Measurements from ENCODE around the gene NME1.
A peak's percentile ranks its signal among the peaks of the same experiment; 100 is the strongest.
"Not testable (repeated sequence)": the region's sequence is repeated elsewhere in the genome, so short reads cannot be mapped to it uniquely, and the experiment has no call there.

The NME1 gene

DNA sequence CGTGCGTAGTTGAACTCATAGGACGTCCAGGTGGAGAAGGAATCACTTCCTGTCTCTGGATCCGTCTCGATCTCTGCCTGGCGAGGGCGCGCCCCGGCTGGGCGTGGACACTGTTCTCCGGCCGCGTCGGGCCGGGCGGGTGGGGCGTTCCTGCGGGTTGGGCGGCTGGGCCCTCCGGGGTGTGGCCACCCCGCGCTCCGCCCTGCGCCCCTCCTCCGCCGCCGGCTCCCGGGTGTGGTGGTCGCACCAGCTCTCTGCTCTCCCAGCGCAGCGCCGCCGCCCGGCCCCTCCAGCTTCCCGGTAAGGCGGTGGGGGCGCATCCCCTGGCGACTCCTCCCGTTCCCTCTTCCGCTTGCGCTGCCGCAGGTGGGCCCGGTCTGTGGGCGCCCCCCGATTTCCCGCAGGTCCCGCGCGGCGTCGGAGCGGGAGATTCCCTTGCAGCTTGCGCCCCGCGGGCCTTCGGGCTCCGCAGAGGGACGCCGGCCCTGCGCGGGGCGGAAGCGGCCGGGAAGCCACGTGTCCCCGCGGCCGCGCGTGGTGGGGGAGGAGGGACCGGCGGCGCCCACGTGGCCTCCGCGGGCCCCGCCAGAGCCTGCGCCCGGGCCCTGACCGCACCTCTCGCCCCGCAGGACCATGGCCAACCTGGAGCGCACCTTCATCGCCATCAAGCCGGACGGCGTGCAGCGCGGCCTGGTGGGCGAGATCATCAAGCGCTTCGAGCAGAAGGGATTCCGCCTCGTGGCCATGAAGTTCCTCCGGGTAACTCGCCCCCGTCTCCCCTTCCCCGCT lies 13.0 kb downstream of the NME1 start, which contains the start of gene NME2:
TSS of gene NME2 (plus strand) at position 214 of the 789 bp plus-strand sequence. CDS start at position 634, 420 bp downstream.
- Mint-ChIP-seq H3K4me1 (peaks cover 30% of the 10 kb centered on the region), H3K9me3 (no peaks in the 10 kb centered on the region), H3K27me3 (no peaks in the 10 kb centered on the region), H3K36me3 (peaks cover 54% of the 10 kb centered on the region), H3K27ac (peak within 1 kb of the TSS; percentile 90), H3K4me3 (peak within 1 kb of the TSS; percentile 85)
- peak; percentile 96 for ATAC-seq

DNA sequence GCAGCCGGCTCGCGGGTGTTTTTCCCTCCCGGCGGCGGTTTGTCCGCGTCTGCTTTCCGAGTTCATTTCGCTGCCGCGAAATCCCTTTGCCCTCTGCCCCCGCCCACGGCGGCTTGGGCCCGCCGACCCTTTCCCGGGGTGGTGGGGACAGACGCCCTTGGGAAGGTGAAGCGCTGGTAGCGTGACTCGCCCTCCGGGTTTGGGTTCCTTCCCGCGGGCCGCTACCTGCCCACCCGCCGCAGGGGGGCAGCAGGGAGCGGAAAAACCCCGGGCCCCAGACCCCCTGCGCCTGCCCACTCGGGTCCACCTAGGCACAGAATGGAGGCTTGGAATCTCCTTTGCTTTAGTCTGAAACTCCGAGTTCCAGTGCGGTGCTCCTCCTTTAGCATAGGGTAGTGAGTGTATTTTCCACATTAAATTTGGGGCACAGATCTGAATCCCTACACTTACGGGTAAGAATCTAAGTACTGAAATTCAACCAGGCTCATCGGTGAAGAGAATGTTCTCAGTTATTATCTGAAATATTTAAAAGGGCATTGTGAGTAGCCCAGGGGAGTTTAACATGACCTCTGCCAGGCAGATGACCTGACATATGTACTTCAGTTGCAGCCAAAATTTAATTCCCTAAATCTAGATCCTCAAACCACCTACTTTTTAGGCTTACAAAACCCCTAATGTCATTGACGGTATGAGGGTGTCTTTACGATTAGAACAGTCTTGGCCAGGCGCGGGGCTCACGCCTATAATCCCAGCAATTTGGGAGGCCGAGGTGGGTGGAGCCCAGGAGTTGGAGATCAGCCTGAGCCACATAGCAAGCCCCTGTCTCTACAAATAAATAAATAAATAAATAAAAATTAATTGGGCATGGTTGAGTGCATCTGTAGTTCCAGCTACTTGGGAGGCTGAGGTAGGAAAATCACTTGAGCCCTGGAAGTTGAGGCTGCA lies 13.9 kb downstream of the NME1 start:
- no peaks in the 10 kb centered on the region for H3K27me3 Mint-ChIP-seq
- ATAC-seq, result peak; percentile 72
- peaks cover 45% of the 10 kb centered on the region for H3K36me3 Mint-ChIP-seq
- peak overlapping the region; percentile 85 for H3K4me3 Mint-ChIP-seq
- H3K4me1 Mint-ChIP-seq, result peaks cover 30% of the 10 kb centered on the region
- H3K9me3 Mint-ChIP-seq, result no peaks in the 10 kb centered on the region
- H3K27ac Mint-ChIP-seq, result peak overlapping the region; percentile 90

DNA sequence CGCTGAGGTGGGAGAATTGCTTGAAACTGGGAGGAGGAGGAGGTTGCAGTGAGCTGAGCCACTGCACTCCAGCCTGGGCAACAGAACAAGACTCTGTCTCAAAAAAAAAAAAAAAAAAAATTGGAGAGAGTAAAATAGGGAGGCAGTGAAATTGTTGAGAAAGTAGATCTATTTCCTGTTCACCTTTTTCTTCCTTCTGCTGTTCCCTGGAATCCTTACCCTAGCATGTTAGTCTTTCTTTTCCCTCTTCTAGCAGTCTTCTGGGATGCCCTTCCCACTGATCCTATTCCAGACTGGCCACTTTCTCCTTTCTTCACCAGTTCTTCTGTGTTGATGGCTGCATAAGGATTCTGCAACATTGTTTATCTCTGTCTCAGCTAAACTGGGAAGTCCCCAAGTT lies 16.0 kb downstream of the NME1 start:
- no peak for ATAC-seq
- peaks cover 30% of the 10 kb centered on the region for H3K4me1 Mint-ChIP-seq
- no peaks in the 10 kb centered on the region for H3K27me3 Mint-ChIP-seq
- no peaks in the 10 kb centered on the region for H3K9me3 Mint-ChIP-seq
- peak overlapping the region; percentile 57 for H3K27ac Mint-ChIP-seq
- H3K4me3 Mint-ChIP-seq, result no peak overlapping the region
- H3K36me3 Mint-ChIP-seq, result peaks cover 31% of the 10 kb centered on the region

DNA sequence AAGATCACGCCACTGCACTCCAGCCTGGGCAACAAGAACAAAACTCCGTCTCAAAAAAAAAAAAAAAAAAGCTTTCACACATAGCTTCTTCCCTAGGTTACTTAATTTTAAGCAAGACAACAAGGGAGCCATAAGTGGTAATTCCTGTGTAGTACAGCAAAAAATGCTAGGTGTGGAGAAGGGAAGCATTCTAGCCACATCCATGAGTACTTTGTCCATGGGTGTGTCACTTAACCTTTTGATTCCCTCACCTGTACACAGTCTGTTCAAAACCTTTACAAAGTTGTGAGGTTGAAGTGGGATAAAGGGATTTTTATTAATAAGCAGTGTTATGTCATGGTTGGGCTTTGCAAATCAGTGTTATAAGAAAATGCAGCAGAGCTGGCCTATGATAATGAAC lies 17.4 kb downstream of the NME1 start:
- H3K36me3 Mint-ChIP-seq, result peaks cover 31% of the 10 kb centered on the region
- no peak overlapping the region for H3K4me3 Mint-ChIP-seq
- ATAC-seq, result no peak
- no peaks in the 10 kb centered on the region for H3K27me3 Mint-ChIP-seq
- H3K9me3 Mint-ChIP-seq, result no peaks in the 10 kb centered on the region
- peaks cover 20% of the 10 kb centered on the region for H3K4me1 Mint-ChIP-seq
- H3K27ac Mint-ChIP-seq, result no peak overlapping the region

DNA sequence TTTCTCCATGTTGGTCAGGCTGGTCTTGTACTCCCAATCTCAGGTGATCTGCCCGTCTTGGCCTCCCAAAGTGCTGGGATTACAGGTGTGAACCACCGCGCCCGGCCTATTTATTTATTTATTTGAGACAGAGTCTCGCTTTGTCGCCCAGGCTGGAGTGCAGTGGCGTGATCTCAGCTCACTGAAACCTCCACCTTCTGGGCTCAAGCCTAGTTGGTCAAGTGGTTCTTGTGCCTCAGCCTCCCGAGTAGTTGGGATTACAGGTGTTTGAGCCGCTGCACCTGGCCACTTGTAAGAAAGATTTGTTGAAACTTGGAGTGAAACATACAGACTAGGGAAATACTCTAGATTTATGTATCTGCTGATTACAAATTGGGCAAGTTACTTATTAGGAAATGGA lies 18.7 kb downstream of the NME1 start:
- Mint-ChIP-seq H3K4me1 (peaks cover 17% of the 10 kb centered on the region), H3K36me3 (peaks cover 31% of the 10 kb centered on the region)
- not testable (repeated sequence) for H3K4me3 Mint-ChIP-seq, H3K27ac Mint-ChIP-seq, H3K27me3 Mint-ChIP-seq, ATAC-seq, H3K9me3 Mint-ChIP-seq

DNA sequence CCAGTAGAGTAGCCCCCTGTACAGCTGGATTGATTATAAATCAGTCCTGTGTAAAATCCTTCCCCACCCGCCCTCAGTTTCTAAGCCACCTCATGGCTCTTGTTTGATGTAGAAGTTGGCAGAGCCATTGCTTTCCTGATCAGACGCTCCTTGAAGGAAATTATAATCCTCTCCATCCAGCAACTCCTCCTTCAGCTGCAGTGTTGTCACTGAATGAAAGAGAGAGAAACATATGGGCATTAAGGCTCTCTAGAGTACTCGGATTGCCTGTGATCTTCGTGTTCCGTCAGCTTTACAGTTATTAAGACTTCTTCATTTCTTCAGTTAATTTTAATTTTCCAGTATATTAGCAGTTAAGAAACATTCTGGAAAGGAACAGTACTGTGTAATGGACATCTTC lies 27.1 kb downstream of the NME1 start:
- no peaks in the 10 kb centered on the region for H3K9me3 Mint-ChIP-seq
- no peak for ATAC-seq
- H3K4me1 Mint-ChIP-seq, result no peaks in the 10 kb centered on the region
- H3K27me3 Mint-ChIP-seq, result no peaks in the 10 kb centered on the region
- H3K36me3 Mint-ChIP-seq, result peaks cover 30% of the 10 kb centered on the region
- H3K27ac Mint-ChIP-seq, result peak overlapping the region; percentile 39
- H3K4me3 Mint-ChIP-seq, result no peak overlapping the region

DNA sequence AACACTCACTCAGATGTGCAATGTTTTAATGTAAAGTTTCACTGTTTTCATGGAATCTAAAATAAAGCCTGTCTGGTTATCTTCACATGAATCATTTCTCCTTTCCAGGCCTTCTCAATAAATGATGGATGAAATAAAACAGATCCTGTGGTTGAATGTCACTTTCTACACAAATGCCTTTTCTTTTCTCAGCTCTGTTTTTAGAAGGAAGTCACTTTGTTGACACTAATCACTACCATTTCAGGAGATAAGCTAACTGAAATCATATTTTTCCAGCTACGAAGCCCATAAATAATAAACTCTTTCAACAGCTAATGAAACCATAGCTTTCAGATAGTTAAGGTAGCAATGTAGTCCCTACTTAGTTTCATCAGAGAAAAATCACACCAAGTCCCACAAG lies 30.8 kb downstream of the NME1 start:
- no peak overlapping the region for H3K4me3 Mint-ChIP-seq
- no peak for ATAC-seq
- no peak overlapping the region for H3K27ac Mint-ChIP-seq
- no peaks in the 10 kb centered on the region for H3K4me1 Mint-ChIP-seq
- H3K36me3 Mint-ChIP-seq, result peaks cover 50% of the 10 kb centered on the region
- no peaks in the 10 kb centered on the region for H3K9me3 Mint-ChIP-seq
- H3K27me3 Mint-ChIP-seq, result no peaks in the 10 kb centered on the region

DNA sequence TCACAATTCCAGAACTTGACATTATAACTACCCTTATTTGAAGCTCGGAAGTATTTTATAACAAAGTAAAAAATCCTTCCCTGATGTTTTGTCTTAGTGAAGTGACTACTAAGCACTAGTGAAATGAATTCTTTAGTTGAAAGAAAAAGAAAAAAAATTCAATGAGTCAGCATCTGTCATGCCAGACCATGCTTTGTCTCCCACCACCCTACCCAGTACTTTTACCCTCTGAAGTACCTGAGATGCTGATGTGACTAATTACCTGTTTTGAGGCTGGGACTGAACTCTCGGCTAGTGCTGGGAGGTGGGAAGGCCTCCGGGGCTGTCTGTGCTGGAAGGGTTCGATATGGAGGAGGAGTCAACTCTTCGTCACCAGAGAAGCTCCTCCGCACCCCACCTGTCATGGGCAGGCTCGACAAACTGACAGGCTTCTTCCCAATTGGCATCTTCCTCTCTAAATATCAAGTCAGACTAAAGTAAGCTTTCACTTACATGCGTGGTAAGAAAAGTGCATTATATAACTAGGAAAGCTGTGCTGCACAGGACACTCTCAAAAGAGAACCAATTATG lies 32.5 kb downstream of the NME1 start:
- no peak overlapping the region for H3K4me3 Mint-ChIP-seq
- no peaks in the 10 kb centered on the region for H3K4me1 Mint-ChIP-seq
- H3K36me3 Mint-ChIP-seq, result peaks cover 44% of the 10 kb centered on the region
- H3K27ac Mint-ChIP-seq, result no peak overlapping the region
- H3K9me3 Mint-ChIP-seq, result no peaks in the 10 kb centered on the region
- H3K27me3 Mint-ChIP-seq, result no peaks in the 10 kb centered on the region
- ATAC-seq, result no peak

DNA sequence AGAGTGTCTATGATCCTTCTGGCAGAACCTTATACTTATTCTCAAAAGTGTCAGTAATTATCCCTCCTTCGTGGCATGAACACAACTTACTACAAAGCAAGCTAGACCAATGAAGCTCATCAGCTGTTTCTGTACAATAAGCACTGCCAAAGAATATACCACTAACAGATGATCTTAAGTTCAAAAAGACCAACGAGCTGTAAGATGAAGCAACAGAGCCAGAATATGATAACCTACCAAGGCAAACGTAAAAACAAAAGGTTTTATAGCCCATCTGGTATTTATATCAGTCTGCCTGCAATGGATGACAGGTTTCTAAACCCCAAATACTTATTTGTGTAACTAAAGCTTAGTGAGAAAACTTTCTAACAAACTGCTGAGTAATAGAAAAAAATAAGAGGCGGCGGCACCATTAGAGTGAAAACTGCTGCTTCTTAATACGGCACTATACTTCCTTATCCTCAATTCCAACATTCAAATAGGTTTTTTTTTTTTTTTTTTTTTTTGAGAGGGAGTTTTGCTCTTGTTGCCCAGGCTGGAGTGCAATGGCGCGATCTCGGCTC lies 35.0 kb downstream of the NME1 start:
- Mint-ChIP-seq H3K36me3 (peaks cover 52% of the 10 kb centered on the region), H3K27ac (no peak overlapping the region), H3K4me1 (no peaks in the 10 kb centered on the region), H3K27me3 (no peaks in the 10 kb centered on the region), H3K4me3 (no peak overlapping the region), H3K9me3 (no peaks in the 10 kb centered on the region)
- no peak for ATAC-seq

DNA sequence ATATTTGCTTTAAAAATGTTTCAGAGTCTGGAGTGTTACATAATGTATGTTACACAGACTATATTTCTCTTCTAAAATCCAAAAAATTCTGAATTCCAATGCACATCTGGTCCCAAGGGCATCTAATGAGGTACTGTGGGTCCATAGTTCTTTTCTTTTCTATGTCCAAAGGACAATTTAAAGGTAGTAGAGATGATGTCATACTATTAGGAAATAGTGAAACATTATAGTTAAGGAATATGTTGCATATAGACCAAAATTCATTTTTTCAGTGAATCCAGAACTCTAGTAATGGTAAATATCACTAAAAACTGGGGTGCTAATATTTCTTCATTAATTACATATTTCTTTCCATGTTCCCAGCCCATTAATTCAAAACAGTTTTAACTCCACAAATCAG lies 35.8 kb downstream of the NME1 start:
- peaks cover 53% of the 10 kb centered on the region for H3K36me3 Mint-ChIP-seq
- H3K4me1 Mint-ChIP-seq, result no peaks in the 10 kb centered on the region
- no peak overlapping the region for H3K27ac Mint-ChIP-seq
- no peaks in the 10 kb centered on the region for H3K9me3 Mint-ChIP-seq
- no peak overlapping the region for H3K4me3 Mint-ChIP-seq
- no peaks in the 10 kb centered on the region for H3K27me3 Mint-ChIP-seq
- ATAC-seq, result no peak

DNA sequence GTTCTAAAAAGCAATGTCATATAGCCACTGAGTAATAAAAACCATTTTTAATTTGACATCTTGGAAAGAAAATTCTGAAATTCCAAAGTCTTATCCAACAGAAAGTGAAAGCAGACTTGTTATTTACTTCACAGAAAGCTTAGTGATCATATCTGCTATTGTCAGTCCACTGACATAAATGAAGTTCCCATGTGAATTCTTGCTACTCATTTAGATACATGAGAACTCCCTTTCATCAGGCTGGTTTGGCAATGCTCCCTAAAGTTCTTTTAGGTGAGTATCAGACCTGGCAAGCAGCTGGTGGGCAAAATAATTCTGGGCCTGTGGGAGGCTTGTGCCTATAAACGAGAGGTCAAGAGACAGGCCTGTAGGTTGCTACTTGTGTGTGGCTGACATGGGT lies 36.3 kb downstream of the NME1 start:
- H3K27me3 Mint-ChIP-seq, result no peaks in the 10 kb centered on the region
- H3K36me3 Mint-ChIP-seq, result peaks cover 51% of the 10 kb centered on the region
- ATAC-seq, result no peak
- H3K27ac Mint-ChIP-seq, result peak overlapping the region; percentile 37
- no peaks in the 10 kb centered on the region for H3K9me3 Mint-ChIP-seq
- no peak overlapping the region for H3K4me3 Mint-ChIP-seq
- no peaks in the 10 kb centered on the region for H3K4me1 Mint-ChIP-seq

DNA sequence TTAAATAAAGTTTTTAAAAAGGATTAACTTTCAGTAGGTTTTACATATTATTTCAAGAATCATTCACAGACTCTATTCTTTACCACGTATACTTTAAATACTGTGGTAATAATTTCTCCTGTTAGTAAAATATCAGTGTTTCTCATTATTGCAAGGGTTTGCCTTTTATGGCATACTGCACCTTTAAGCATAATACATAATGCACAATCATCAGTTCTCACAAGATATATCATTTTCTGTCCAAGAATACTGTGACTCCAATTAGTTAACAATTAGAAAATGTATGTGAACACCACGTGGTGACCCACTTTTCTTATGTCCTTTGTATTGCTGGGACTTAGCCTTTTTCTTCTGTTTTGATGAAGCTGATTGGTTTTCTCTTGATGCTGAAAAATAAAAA lies 38.5 kb downstream of the NME1 start:
- no peak overlapping the region for H3K27ac Mint-ChIP-seq
- H3K4me3 Mint-ChIP-seq, result no peak overlapping the region
- no peak for ATAC-seq
- H3K27me3 Mint-ChIP-seq, result no peaks in the 10 kb centered on the region
- H3K4me1 Mint-ChIP-seq, result no peaks in the 10 kb centered on the region
- no peaks in the 10 kb centered on the region for H3K9me3 Mint-ChIP-seq
- H3K36me3 Mint-ChIP-seq, result peaks cover 31% of the 10 kb centered on the region

DNA sequence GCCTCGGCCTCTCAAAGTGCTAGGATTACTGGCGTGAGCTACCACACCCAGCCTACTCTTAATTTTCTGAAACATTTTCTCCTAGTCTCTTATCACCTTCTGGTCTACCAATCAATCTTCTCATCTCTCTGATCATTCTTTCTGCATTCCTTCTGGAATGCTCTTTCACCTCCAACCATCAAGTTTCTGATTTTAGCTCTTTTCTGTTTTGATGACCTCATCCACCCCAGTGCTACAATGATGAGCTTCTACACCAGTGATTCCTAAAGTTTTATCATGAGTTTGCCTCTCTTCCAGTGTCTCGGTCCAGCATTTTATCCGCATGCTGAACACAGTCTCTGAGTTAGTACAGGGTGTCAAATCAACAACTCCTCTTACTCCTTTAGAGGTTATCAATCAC lies 44.4 kb downstream of the NME1 start:
- Mint-ChIP-seq H3K9me3 (no peaks in the 10 kb centered on the region), H3K36me3 (peaks cover 33% of the 10 kb centered on the region), H3K4me3 (no peak overlapping the region), H3K4me1 (no peaks in the 10 kb centered on the region), H3K27ac (peak overlapping the region; percentile 15), H3K27me3 (no peaks in the 10 kb centered on the region)
- no peak for ATAC-seq

DNA sequence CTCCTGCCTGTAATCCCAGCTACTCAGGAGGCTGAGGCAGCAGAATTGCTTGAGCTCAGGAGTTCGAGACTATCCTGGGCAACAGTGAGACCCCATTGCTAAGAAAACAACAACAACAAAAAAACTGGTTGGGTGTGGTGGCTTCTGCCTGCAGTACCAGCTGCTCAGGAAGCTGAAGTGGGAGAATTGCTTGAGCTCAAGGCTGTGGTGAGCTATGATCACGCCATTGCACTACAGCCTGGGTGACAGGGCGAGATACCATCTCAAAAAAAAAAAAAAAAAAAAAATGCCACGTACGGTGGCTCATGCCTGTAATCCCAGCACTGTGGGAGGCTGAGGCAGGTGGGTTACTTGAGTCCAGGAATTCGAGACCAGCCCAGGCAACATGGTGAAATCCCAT lies 46.9 kb downstream of the NME1 start:
- ATAC-seq, result no peak
- Mint-ChIP-seq H3K4me3 (no peak overlapping the region), H3K4me1 (no peaks in the 10 kb centered on the region), H3K9me3 (no peaks in the 10 kb centered on the region), H3K27ac (no peak overlapping the region), H3K36me3 (peaks cover 32% of the 10 kb centered on the region), H3K27me3 (no peaks in the 10 kb centered on the region)

DNA sequence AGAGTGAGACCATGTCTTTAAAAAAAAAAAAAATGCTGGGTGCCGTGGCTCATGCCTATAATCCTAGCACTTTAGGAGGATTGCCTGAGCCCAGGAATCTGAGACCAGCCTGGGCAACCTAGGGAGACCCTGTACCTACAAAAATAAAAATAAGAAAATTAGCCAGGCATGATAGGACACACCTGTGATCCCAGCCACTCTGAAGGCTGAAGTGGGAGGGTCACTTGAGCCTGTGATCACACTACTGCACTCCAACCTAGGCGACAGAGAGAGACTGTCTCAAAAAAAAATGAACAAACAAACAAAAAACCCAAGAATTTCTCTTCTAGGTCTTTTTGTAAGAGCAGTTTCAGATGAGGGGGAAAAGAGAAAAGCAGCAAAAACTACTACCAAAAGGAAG lies 47.5 kb downstream of the NME1 start:
- Mint-ChIP-seq H3K9me3 (no peaks in the 10 kb centered on the region), H3K27ac (no peak overlapping the region), H3K4me3 (no peak overlapping the region), H3K4me1 (no peaks in the 10 kb centered on the region), H3K27me3 (no peaks in the 10 kb centered on the region), H3K36me3 (peaks cover 38% of the 10 kb centered on the region)
- no peak for ATAC-seq

Data from stimulated activated memory B cell treated with anti-CD40 and anti-IgM and Interleukin-4, amounts not matched to agents 10 μg/mL and 1 μg/mL and 100 μg/mL, for 72 hours (primary cell).